Myometrial cell (primary cell): ENCODE data around the gene CRB1. TPM values are rescaled to one million over a fixed set of nuclear protein-coding genes. Genes with fewer than 3 reads are reported as not detected.

Experiments
- total RNA-seq: library from RNA; depleted of rRNA; stranded (reverse); fragments of >200 nt; gene quantifications from 2 replicates; pipeline ENCODE4 v1.2.3, GENCODE V29; 2015

The CRB1 gene
- total RNA-seq: not detected in 2 replicates

DNA sequence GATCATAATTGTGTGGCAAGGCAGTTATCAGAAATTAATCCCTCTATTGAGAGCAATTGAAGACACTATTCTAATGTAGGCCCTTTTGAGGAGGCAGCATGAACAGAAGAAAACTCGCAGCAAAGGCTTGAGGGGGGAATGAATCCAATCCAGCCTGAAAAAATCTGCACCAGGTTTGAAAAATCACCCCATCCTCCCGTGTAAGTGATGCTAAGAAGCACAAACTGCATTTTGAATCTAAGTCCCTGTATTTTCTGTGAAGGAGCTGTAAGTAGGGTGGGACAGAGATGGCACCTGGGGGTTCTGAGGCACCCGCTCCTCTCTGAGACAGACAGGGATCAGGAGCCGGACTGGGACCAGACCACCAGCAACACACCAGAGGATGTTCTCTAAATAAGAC, at the start of gene CRB1:
Gene CRB1 (plus strand): TSS at position 241 of the 400 bp plus-strand sequence. CDS start 161 bp downstream, outside the sequence.

Other genes with a start within 250 kb of the CRB1 start
- gene F13B, start 201.0 kb upstream of the CRB1 start, total RNA-seq: not detected in 2 replicates
- 30.3 and 46.1 TPM in 2 replicates for gene ASPM, start 121.6 kb upstream of the CRB1 start, total RNA-seq
- 8.1 and 13.6 TPM in 2 replicates for gene ZBTB41, start 67.0 kb upstream of the CRB1 start, total RNA-seq